Fibroblast of mammary gland (primary cell): ENCODE measurements around the gene FAM53A.

Experiments used
- DNase-seq: peaks from one replicate; pipeline ENCODE4 v3.0.0-alpha.2; 2010; ENCODE audit warnings: low read depth
- H3K4me3 ChIP-seq: 2 replicates; pipeline ENCODE4 v1.5.1; 2011; ENCODE audit warnings: low read depth, mild to moderate bottlenecking, low read length, moderate library complexity; ENCODE audit not compliant: control insufficient read depth
- TF ChIP-seq, protein P1 (sequence below): conservative IDR thresholded peaks from 2 replicates; pipeline ENCODE4 v1.5.1; 2011; ENCODE audit warnings: low read depth, low read length, inconsistent platforms; ENCODE audit not compliant: control insufficient read depth, insufficient read depth

FAM53A gene

DNA sequence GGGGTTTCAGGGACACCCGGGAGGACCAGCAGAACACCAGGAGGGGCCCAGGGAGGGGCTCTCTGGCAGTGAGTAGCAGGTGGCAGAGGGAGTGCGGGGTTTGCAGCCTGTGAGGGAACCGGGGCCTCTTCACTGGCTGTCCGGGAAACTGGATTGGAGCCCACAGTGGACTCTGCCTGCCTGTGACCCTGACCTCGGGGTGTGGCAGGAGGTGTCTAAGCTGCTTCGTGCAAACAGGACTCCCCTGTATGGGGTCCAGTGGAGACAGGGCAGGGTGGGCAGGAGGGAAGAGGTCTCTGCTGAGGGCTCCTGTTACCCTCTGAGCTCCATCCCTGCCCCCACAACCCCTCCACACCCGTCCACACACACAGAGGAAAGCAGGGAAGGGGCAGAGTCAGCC lies 50.1 kb downstream of the FAM53A start:
- no peak for DNase-seq
- TF ChIP-seq, protein P1, sequence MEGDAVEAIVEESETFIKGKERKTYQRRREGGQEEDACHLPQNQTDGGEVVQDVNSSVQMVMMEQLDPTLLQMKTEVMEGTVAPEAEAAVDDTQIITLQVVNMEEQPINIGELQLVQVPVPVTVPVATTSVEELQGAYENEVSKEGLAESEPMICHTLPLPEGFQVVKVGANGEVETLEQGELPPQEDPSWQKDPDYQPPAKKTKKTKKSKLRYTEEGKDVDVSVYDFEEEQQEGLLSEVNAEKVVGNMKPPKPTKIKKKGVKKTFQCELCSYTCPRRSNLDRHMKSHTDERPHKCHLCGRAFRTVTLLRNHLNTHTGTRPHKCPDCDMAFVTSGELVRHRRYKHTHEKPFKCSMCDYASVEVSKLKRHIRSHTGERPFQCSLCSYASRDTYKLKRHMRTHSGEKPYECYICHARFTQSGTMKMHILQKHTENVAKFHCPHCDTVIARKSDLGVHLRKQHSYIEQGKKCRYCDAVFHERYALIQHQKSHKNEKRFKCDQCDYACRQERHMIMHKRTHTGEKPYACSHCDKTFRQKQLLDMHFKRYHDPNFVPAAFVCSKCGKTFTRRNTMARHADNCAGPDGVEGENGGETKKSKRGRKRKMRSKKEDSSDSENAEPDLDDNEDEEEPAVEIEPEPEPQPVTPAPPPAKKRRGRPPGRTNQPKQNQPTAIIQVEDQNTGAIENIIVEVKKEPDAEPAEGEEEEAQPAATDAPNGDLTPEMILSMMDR: no peak
- no peak overlapping the region for H3K4me3 ChIP-seq

DNA sequence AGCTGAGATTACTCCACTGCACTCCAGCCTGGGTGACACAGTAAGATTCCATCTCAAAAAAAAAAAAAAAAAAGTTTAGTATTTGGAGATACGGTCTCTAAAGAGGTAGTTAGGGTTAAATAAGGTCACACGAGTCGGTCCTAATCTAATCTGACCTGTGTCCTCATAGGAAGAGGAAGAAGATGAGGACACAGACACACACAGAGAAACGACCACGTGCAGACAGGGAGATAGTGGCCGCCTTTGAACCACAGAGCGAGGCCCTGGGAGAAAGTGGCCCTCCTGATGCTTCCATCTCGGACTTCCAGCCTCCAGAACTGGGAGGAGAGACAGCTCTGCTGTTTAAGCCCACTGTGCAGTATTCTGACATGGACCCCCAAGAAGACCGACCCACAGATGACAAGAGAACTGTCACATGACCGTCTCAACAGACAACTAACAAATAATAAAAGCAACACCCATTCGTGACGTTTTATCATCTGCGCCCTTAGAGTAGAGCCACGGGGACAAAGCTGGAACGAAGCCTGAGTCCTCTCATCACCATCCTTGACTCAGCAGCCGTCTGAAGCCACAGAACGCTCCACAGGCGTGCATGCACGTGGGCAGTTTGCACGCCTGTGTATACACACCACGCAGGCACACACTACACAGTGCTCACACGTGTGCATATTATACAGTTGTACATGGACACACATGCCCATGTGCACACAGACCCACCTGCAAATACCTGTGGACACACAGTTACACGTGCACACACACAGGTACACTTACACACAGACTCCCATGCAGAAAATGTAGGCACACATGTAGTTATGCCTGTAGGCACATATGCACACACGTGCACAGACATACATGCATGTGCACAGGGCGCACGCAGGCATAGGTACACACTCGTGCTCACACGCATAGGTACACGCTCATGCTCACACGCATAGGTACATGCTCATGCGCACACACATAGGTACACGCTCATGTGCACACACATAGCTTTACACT lies 51.7 kb downstream of the FAM53A start:
- TF ChIP-seq, protein P1: no peak
- peak; percentile 8 for DNase-seq

DNA sequence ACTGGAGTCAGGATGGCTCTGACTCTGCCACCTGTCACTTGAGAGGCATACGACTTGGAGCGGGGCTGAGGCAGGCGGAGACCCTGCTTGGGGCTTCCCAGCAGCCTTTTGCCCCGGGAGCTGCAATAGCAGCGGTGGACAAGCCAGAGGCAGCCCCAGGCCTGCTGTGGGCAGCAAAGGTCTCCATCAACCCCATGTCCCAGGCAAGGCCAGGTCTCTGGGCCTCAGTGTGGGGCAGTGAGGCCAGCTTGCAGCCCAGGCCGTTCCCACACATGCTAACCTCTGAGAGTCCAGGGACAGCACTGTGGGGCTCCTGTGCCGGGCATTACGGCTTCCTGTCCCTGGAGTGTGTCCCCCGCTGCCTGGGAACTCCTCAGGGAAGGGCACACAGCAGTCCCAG lies 53.0 kb downstream of the FAM53A start:
- no peak for DNase-seq
- TF ChIP-seq, protein P1: no peak
- no peak overlapping the region for H3K4me3 ChIP-seq

More for the DNA sequence above, 51.7 kb downstream of the FAM53A start:
- H3K4me3 ChIP-seq: no peak overlapping the region

DNA sequence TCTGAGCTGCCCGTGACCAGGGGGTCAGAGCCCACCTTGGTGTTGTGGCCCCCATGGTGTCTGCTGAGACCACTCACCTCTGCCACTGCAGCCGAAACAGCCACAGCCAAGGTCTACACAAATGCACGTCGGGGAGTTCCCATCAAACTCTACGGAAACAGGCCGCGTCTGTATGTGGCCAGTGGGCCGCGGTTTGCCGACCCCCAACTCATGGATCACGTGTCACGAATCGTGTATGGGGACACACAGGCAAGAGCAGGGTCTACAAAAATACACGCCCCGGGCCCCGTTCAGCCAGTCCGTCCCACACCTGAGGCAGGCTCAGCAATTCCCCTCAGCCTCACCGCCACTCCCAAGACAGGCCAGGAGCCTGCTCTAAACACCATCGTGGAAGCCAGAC lies 53.8 kb downstream of the FAM53A start:
- no peak overlapping the region for H3K4me3 ChIP-seq
- DNase-seq: no peak
- TF ChIP-seq, protein P1: no peak

DNA sequence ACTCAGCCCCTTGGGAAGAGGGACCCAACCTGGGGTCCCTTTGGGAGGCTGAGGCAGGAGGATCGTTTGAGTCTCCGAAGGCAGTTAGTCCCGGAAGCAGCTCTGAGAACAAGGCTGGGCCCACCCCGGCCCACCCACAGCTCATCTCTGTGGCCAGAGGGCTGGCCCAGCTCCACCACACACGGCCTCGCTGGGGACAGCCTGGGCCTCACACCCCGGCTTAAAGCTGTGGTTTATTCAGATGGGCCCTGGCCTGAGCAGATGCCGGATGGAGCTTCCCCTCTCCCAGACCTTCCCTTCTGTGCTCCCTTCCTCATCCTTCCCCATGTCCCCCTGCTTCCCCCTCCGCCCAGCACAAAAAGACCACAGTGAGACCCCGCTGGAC lies 54.4 kb downstream of the FAM53A start:
- no peak for DNase-seq
- TF ChIP-seq, protein P1: no peak
- H3K4me3 ChIP-seq: no peak overlapping the region

DNA sequence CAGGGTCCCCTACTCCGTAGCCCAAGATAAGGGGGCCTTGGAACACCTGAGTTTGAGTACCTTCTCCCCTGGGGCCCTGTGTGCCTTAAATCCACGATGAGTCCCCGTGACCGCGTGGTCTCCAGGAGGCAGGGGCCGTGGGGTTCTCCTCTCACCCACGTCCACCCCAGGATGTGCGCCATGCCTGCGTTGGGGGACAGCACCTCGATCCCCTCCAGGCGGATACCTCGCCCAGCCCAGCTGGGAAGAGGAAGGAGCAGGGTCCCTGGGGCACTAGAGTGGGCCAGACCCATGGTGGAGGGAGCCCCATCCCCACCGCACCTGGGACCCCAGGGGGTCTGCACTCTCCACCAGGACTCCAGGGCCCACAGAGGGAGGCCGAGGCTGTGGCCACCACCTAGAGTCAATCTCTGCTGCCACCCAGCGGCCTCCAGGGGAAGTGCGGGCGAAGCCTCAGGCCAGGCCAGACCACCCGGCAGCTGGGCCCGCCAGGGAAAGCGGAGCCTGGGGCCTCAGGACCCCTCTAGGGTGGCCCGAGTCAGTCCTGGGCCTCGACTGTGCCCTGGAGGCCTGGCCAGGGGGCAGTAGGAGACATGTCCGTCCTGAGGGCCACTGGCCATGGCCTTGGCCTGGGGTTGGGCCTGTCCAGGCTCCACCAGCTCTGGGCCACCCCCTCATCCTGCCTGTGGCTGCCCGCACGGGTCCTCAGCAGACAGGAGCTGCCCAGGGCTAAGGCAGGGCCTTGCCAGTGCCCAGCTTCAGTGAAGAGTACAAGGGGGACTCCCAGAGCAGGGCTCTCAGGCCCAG lies 55.0 kb downstream of the FAM53A start:
- DNase-seq: peak; percentile 28
- TF ChIP-seq, protein P1: peak; percentile 80
- H3K4me3 ChIP-seq: no peak overlapping the region
